GM06990 (cell line): ENCODE measurements around the gene ALDH6A1.
"Not testable (repeated sequence)": the region's sequence is repeated elsewhere in the genome, so short reads cannot be mapped to it uniquely, and the experiment has no call there.

Source experiments
- DNase-seq: peaks from one replicate; pipeline ENCODE4 v3.0.0-alpha.2; 2011; ENCODE audit not compliant: insufficient read length; ENCODE audit errors: extremely low read depth
- H3K27me3 ChIP-seq: replicated peaks from 2 replicates; pipeline ENCODE4 v1.6.0; 2011; ENCODE audit warnings: low read length; ENCODE audit not compliant: control insufficient read depth, insufficient read depth
- H3K36me3 ChIP-seq: 2 replicates; pipeline ENCODE4 v1.5.1; 2011; ENCODE audit warnings: low read length; ENCODE audit not compliant: control insufficient read depth, insufficient read depth
- H3K4me3 ChIP-seq: replicated peaks from 2 replicates; pipeline ENCODE4 v1.5.1; 2011; ENCODE audit warnings: low read depth, mild to moderate bottlenecking, control low read depth, low read length
- CTCF ChIP-seq: IDR thresholded peaks from 2 replicates; pipeline ENCODE4 v1.5.1; 2011; ENCODE audit warnings: low read length, control low read depth, mild to moderate bottlenecking, inconsistent platforms; ENCODE audit not compliant: insufficient read depth, poor library complexity, severe bottlenecking

ALDH6A1 gene

GRCh38 chr14:74084277-74085046 lies at the start of gene ALDH6A1, which contains the start of gene LIN52:
Gene ALDH6A1 (minus strand): TSS chr14:74084453. CDS start chr14:74084394, 59 bp downstream.
Gene LIN52 (plus strand): TSS chr14:74084956. CDS start chr14:74084975, 19 bp downstream.
- TF ChIP-seq CTCF, result peak; percentile 23
- Histone ChIP-seq H3K36me3 (no peaks in the 10 kb centered on the region), H3K27me3 (no peaks in the 10 kb centered on the region), H3K4me3 (peak within 1 kb of the TSS; percentile 89)
- DNase-seq, result peak; percentile 97

- Histone ChIP-seq H3K4me3 (no peak overlapping the region), H3K27me3 (no peaks in the 10 kb centered on the region), H3K36me3 (no peaks in the 10 kb centered on the region)
- TF ChIP-seq CTCF, result no peak
- DNase-seq, result no peak
These were observed 43.4 kb upstream of the ALDH6A1 start for GRCh38 chr14:74127634-74128033.

- no peak overlapping the region for H3K4me3 ChIP-seq
- no peak for TF ChIP-seq CTCF
- H3K36me3 ChIP-seq, result no peaks in the 10 kb centered on the region
- no peaks in the 10 kb centered on the region for H3K27me3 ChIP-seq
- DNase-seq, result no peak
These were observed 42.2 kb upstream of the ALDH6A1 start for GRCh38 chr14:74126315-74127013.

- not testable (repeated sequence) for H3K27me3 ChIP-seq, H3K4me3 ChIP-seq, H3K36me3 ChIP-seq, DNase-seq
These were observed 41.2 kb upstream of the ALDH6A1 start for GRCh38 chr14:74125487-74125886.

GRCh38 chr14:74111395-74112216 lies 27.4 kb upstream of the ALDH6A1 start:
- DNase-seq, result peak; percentile 28
- H3K36me3 ChIP-seq, result not testable (repeated sequence)
- peak; percentile 50 for TF ChIP-seq CTCF

More at GRCh38 chr14:74111395-74112216, 27.4 kb upstream of the ALDH6A1 start:
- not testable (repeated sequence) for H3K4me3 ChIP-seq, H3K27me3 ChIP-seq
